HEK293T (cell line): ENCODE results near the gene CCM2.

Experiments used
- CTCF ChIA-PET: fragments of 350-600 bp; formaldehyde crosslinking; extraction: SDS; loops from one replicate; lab custom pipeline; 2021; ENCODE audit warnings: antibody characterized with exemption, inconsistent platforms; lab: Yijun Ruan, JAX
- POLR2A ChIA-PET: fragments of 350-600 bp; formaldehyde crosslinking; extraction: SDS; loops from one replicate; lab custom pipeline; 2020; ENCODE audit warnings: antibody characterized with exemption, inconsistent platforms; lab: Yijun Ruan, JAX
- DNase-seq: peaks from one replicate; pipeline ENCODE4 v3.0.0; 2012; ENCODE audit warnings: mixed read lengths; ENCODE audit errors: extremely low spot score
- ARNT ChIP-seq: fragments of 450-650 bp; IDR thresholded peaks from 2 replicates; pipeline ENCODE4 v1.6.1; 2017; ENCODE audit warnings: mild to moderate bottlenecking
- BHLHE40 ChIP-seq: fragments of 450-650 bp; IDR thresholded peaks from 2 replicates; pipeline ENCODE4 v1.6.1; 2016; ENCODE audit warnings: mild to moderate bottlenecking, moderate library complexity, borderline replicate concordance
- CTBP1 ChIP-seq: fragments of 450-650 bp; IDR thresholded peaks from 2 replicates; pipeline ENCODE4 v1.6.1; 2016; ENCODE audit warnings: borderline replicate concordance
- ELF4 ChIP-seq: fragments of 450-650 bp; IDR thresholded peaks from 2 replicates; pipeline ENCODE4 v1.6.1; 2017; ENCODE audit warnings: antibody characterized with exemption
- FOXA1 ChIP-seq: fragments of 450-650 bp; IDR thresholded peaks from 2 replicates; pipeline ENCODE4 v1.6.1; 2016; ENCODE audit warnings: mild to moderate bottlenecking
- FOXK2 ChIP-seq: fragments of 450-650 bp; IDR thresholded peaks from 2 replicates; pipeline ENCODE4 v1.6.1; 2016; ENCODE audit warnings: mild to moderate bottlenecking
- FOXM1 ChIP-seq: fragments of 450-650 bp; IDR thresholded peaks from 2 replicates; pipeline ENCODE4 v1.6.1; 2017; ENCODE audit warnings: mild to moderate bottlenecking, borderline replicate concordance
- HDGF ChIP-seq: fragments of 450-650 bp; IDR thresholded peaks from 2 replicates; pipeline ENCODE4 v1.6.1; 2017; ENCODE audit warnings: antibody characterized with exemption, borderline replicate concordance
- L3MBTL2 ChIP-seq: fragments of 450-650 bp; conservative IDR thresholded peaks from 2 replicates; pipeline ENCODE4 v1.6.1; 2016; ENCODE audit warnings: mild to moderate bottlenecking
- LEF1 ChIP-seq: fragments of 450-650 bp; IDR thresholded peaks from 2 replicates; pipeline ENCODE4 v1.6.1; 2017; ENCODE audit warnings: mild to moderate bottlenecking, borderline replicate concordance
- NFRKB ChIP-seq: fragments of 450-650 bp; IDR thresholded peaks from 2 replicates; pipeline ENCODE4 v1.6.1; 2016; ENCODE audit warnings: mild to moderate bottlenecking, moderate library complexity
- SP1 ChIP-seq: fragments of 450-650 bp; IDR thresholded peaks from 2 replicates; pipeline ENCODE4 v1.6.1; 2017
- SUZ12 ChIP-seq: fragments of 450-650 bp; IDR thresholded peaks from 2 replicates; pipeline ENCODE4 v1.6.1; 2016; ENCODE audit warnings: mild to moderate bottlenecking
- TARDBP ChIP-seq: fragments of 450-650 bp; IDR thresholded peaks from 2 replicates; pipeline ENCODE4 v1.6.1; 2016
- ZNF384 ChIP-seq: fragments of 450-650 bp; IDR thresholded peaks from 2 replicates; pipeline ENCODE4 v1.6.1; 2016
- TF ChIP-seq, protein P1 (sequence below): fragments of 450-650 bp; IDR thresholded peaks from 2 replicates; pipeline ENCODE4 v1.6.1; 2016

The CCM2 gene

GRCh38 chr7:45100761-45101480, 100.9 kb downstream of the CCM2 start:
- POLR2A ChIA-PET = interaction anchor here (1.0 kb wide), 1 partner anchor 11 kb away, joined by 9 read pairs; the partner anchor contains the start of gene TBRG4
- TF ChIP-seq BHLHE40 = no peak
- no peak for TF ChIP-seq SUZ12
- TF ChIP-seq L3MBTL2 = no peak
- CTCF ChIA-PET = no interaction called here
- no peak for DNase-seq

DNA sequence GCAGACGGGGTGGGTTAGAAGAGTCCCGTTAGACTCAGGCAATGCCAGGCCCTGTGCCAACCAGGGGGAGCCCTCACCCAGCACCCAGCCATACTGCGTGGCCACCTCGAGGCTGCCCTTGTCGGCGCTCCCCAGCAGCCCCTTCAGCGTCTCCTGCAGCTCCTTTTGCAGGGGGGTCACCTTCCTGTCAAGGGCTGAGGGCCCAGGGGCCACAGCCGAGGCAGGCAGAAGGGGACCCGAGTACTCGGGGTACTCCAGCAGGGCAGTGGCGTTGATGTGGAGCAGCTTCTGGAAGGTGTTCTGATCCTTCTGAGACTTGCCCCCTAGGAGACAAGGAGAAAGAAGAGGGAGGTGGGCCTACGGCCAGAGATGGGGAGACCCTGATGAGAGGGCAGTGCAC, 101.7 kb downstream of the CCM2 start:
- DNase-seq = no peak
- TF ChIP-seq NFRKB = no peak
- no peak for TF ChIP-seq SUZ12
- TF ChIP-seq ARNT = no peak
- no peak for TF ChIP-seq LEF1
- no peak for TF ChIP-seq FOXM1
- TF ChIP-seq, protein P1, sequence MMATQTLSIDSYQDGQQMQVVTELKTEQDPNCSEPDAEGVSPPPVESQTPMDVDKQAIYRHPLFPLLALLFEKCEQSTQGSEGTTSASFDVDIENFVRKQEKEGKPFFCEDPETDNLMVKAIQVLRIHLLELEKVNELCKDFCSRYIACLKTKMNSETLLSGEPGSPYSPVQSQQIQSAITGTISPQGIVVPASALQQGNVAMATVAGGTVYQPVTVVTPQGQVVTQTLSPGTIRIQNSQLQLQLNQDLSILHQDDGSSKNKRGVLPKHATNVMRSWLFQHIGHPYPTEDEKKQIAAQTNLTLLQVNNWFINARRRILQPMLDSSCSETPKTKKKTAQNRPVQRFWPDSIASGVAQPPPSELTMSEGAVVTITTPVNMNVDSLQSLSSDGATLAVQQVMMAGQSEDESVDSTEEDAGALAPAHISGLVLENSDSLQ = no peak
- TF ChIP-seq FOXA1 = no peak
- no peak for TF ChIP-seq CTBP1
- TF ChIP-seq SP1 = no peak
- no peak for TF ChIP-seq L3MBTL2
- TF ChIP-seq ELF4 = no peak
- no peak for TF ChIP-seq ZNF384
- TF ChIP-seq TARDBP = no peak
- TF ChIP-seq HDGF = no peak
- no peak for TF ChIP-seq BHLHE40
- POLR2A ChIA-PET = no interaction called here
- CTCF ChIA-PET = no interaction called here

DNA sequence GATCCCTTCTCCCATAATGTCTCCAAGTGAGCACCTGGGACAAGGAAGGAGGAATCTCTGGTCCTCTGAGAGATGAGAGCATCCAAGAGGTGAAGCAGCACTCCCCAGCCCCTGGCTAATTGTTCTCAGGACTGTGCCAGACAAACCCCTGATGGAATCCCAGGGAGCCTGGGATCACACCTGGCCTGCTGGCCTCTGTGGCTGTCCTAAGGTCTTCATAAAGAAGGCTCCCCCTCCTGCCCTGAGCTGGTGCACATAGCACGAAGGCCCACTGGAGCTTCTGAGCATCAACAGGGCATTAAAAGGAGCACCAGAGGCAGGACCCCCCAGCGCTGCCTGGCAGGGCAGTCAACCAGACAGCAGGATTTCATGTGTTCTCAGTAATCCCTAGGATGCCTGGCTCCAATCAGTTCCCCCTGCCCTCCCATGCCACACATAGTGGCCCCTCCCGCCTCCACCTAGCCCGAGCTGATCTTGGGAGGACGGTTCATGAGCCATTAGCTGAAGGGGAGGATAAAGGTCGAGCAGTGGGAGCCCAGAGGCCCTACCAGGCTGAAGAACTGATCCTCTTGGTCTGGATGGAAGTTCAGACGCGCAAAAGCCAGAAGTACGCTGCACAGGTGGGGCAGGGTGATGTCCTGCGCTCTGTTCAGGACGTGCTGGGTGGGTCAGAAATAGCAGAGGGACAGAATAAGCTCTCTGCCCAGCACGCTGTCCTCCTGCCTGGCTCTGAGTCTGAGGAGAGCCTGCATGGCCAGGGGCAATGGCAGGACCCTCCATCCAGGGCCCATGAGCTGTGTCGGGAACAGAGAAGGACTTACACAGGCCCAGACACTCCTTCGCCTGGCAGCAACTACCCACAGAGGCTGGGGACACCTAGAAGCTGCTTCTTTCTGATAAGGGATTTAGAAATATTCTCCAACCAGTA, 103.0 kb downstream of the CCM2 start:
- POLR2A ChIA-PET = interaction anchor here (1.1 kb wide), 1 partner anchor 11 kb away, joined by 3 read pairs; no protein-coding TSS in a partner anchor
- CTCF ChIA-PET = interaction anchor here (0.6 kb wide), 1 partner anchor 34 kb away, joined by 3 read pairs; no protein-coding TSS in a partner anchor
- DNase-seq = no peak
- TF ChIP-seq ZNF384 (no peak), CTBP1 (no peak)

DNA sequence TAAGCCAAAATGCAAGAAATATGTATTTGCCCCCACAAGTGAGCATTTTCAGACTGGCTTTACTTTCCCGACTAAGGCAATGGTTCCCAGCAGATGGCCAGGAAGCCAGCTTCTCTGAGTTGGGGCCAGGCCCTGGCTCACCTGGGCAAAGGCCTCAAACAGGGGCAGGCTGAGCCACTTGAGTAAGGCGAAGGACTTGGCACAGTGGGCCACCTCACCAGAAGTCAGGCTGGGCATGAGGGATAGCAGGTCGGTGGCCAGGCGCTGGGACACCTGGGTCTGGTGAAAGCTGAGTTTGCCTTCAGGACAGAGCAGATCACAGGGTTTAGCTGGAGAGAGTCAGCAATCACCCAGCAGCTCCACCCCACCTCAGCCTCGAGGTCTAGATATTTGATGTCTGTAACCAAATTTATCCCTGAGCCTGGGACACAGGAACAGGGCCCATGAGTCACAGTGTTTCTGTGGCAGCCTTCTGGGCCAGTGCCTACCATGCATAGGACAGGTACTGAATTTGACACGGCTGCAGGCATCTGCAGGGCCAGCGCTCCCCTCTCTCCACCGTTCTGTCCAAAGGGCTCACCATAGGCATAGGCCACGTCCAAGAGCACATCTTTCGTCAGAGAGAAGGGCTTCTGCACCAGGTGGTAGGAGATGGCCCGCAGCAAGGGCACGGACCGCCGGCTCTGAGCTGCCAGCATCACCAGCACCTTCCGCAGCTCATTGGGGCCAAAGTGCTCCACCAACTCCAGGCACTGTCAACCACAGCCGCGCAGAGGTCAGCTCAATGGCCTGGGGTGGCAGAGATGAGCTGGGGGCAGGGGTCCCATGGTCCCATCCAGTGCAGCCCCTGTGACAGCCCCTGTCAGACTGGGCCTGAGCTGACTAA, 104.2 kb downstream of the CCM2 start:
- CTCF ChIA-PET = no interaction called here
- DNase-seq = no peak
- POLR2A ChIA-PET = interaction anchor here (1.1 to 1.3 kb wide), 2 partner anchors 12 to 256 kb away, joined by 3 read pairs; partner anchors contain the start of gene H2AZ2
- TF ChIP-seq L3MBTL2 (no peak), FOXA1 (no peak), CTBP1 (no peak), TARDBP (no peak), ZNF384 (no peak), FOXK2 (no peak), LEF1 (no peak), BHLHE40 (no peak), ELF4 (no peak), SP1 (no peak), HDGF (no peak), NFRKB (no peak), SUZ12 (no peak), ARNT (no peak), FOXM1 (no peak)
- TF ChIP-seq, protein P1 = no peak

DNA sequence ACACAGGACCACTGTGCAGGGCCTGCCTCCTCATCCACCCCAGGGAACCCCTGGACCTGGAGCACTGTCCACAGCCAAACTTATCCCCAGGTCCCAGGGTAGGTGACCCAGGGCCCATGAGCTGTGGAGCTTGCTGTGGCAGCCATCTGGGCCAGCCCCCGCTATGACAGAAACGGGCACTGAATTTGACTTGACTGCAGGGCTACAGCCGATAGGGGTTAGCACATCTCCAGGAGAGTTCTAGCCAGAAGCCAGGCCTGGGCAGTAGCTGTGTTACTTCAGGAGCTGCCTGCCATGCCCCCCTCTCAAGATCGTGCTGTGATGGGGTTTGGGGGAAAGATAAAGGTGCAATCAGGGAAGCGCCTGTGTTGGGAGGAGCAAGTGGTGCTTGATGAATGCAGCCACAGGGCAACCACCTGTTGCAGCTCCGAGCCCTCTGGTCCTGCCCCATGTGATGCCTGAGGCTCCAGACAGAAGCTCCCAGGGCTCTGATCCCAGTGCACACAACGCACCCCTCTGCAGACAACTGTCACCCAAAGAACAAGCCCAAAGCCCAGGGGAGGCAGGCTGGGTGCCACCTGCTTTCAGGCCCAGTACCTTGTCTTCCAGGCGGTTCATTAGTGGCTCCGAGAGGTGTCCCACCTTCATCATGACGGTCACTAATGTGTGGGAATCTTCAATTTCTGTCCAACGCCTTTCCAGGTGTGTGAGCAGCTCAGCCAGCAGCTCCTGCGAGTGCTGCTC, 105.0 kb downstream of the CCM2 start:
- no peak for DNase-seq
- ChIA-PET POLR2A (interaction anchor here (0.9 to 1.3 kb wide), 2 partner anchors 13 to 257 kb away, joined by 3 read pairs; partner anchors contain the start of gene H2AZ2), CTCF (no interaction called here)
- TF ChIP-seq FOXA1 (no peak), ELF4 (no peak), LEF1 (no peak), HDGF (no peak), L3MBTL2 (no peak), FOXK2 (no peak), TARDBP (no peak), ARNT (no peak), NFRKB (no peak), BHLHE40 (no peak), FOXM1 (no peak), ZNF384 (no peak), CTBP1 (no peak)
- TF ChIP-seq, protein P1 = no peak
